H1 (cell line): ENCODE results near the gene NKTR.

Experiments used
- BRCA1 ChIP-seq: IDR thresholded peaks from 2 replicates; pipeline ENCODE4 v1.6.1; 2012; ENCODE audit warnings: low read depth, low read length, improper control_type of control experiment
- CHD2 ChIP-seq: IDR thresholded peaks from 2 replicates; pipeline ENCODE4 v1.6.1; 2012; ENCODE audit warnings: low read length, improper control_type of control experiment
- EP300 ChIP-seq, 2 experiments: IDR thresholded peaks; 1 replicate in 1 of 2; 2 replicates in 1 of 2; pipeline ENCODE4 v1.6.1; 2011 to 2012; ENCODE audit warnings: low read depth in 2 of 2, low read length in 2 of 2, mild to moderate bottlenecking in 2 of 2, borderline replicate concordance in 1 of 2, inconsistent platforms in 1 of 2, moderate library complexity in 1 of 2
- POLR2A ChIP-seq, 2 experiments: IDR thresholded peaks; 1 replicate in 1 of 2; 2 replicates in 1 of 2; pipeline ENCODE4 v1.6.1; 2011; ENCODE audit warnings: low read depth in 2 of 2, low read length in 2 of 2, mild to moderate bottlenecking in 2 of 2; ENCODE audit errors: control extremely low read depth in 1 of 2
- POLR2AphosphoS5 ChIP-seq: IDR thresholded peaks from 2 replicates; pipeline ENCODE4 v1.6.1; 2011; ENCODE audit warnings: low read depth, low read length
- RAD21 ChIP-seq, 2 experiments: IDR thresholded peaks in 1 of 2; conservative IDR thresholded peaks in 1 of 2; 2 replicates each; pipeline ENCODE4 v1.6.1; 2011; ENCODE audit warnings: low read depth in 2 of 2, low read length in 2 of 2, improper control_type of control experiment in 1 of 2, inconsistent platforms in 1 of 2, mild to moderate bottlenecking in 1 of 2, moderate library complexity in 1 of 2
- TBP ChIP-seq: IDR thresholded peaks from 2 replicates; pipeline ENCODE4 v1.6.1; 2011; ENCODE audit warnings: low read depth, low read length, improper control_type of control experiment
- TCF12 ChIP-seq: IDR thresholded peaks from 2 replicates; pipeline ENCODE4 v1.6.1; 2011; ENCODE audit warnings: low read depth, mild to moderate bottlenecking, low read length
- TEAD4 ChIP-seq: IDR thresholded peaks from 2 replicates; pipeline ENCODE4 v1.6.1; 2012; ENCODE audit warnings: low read depth, low read length, inconsistent platforms, mixed read lengths
- YY1 ChIP-seq: IDR thresholded peaks from 2 replicates; pipeline ENCODE4 v1.6.1; 2011; ENCODE audit warnings: low read depth, mild to moderate bottlenecking, low read length
- TF ChIP-seq, protein P1 (sequence below), 3 experiments: IDR thresholded peaks; 1 replicate in 2 of 3; 2 replicates in 1 of 3; pipeline versions ENCODE4 v1.5.1 to v1.6.1; 2011; ENCODE audit warnings: low read length in 3 of 3, mild to moderate bottlenecking in 3 of 3, inconsistent platforms in 2 of 3, low read depth in 1 of 3, moderate library complexity in 1 of 3; ENCODE audit not compliant: insufficient read depth in 1 of 3; ENCODE audit errors: control extremely low read depth in 1 of 3
- TF ChIP-seq, protein P2 (sequence below): IDR thresholded peaks from 2 replicates; pipeline ENCODE4 v1.6.1; 2011; ENCODE audit warnings: low read length, improper control_type of control experiment
- TF ChIP-seq, protein P3 (sequence below): IDR thresholded peaks from 2 replicates; pipeline ENCODE4 v1.6.1; 2012; ENCODE audit warnings: inconsistent platforms
- TF ChIP-seq, protein P4 (sequence below): IDR thresholded peaks from 2 replicates; pipeline ENCODE4 v1.6.1; 2011; ENCODE audit warnings: low read depth, mild to moderate bottlenecking, low read length; ENCODE audit not compliant: insufficient read depth

DNA sequence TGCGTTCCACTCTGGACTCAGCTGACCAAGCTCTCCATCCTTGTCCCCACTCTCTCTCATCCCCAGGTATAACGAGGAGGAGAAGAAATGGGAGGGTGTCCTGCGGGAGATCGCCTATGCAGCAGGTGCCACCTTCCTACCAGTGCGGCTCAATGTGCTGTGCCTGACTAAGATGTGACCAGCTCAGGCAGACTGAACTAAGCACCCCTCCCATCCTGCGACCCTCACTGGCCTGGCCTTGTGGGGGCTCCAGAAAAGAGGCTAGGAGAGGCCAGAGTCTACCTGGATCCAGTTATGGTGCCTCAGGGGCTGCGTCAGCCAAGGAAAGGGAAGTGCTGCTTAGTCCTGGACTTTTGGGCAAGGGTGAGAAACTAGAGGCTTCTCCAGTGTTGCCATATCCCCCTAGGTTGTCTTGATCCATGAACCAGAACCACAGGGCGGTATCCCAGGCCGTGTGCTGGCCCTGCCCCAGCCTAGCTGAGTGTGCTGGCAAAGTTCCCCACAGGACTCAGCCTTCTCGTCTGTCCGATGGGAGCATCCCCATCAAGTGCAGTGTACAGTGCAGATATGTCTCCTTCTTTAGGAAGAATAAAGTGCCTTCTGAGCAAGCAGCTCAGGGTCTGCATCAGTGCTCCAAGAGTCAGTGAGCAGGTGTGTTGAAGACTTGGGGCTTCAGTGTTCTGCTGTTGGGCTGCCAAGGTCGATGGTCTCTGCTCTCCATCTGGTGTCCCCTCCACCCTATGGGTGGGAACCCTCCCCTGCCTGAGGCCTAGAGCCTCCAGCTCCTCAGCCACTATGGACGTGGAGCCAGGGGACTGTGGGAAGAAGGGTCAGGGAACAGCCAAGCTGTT is 91.6 kb downstream of the NKTR start:
- TF ChIP-seq, protein P1, sequence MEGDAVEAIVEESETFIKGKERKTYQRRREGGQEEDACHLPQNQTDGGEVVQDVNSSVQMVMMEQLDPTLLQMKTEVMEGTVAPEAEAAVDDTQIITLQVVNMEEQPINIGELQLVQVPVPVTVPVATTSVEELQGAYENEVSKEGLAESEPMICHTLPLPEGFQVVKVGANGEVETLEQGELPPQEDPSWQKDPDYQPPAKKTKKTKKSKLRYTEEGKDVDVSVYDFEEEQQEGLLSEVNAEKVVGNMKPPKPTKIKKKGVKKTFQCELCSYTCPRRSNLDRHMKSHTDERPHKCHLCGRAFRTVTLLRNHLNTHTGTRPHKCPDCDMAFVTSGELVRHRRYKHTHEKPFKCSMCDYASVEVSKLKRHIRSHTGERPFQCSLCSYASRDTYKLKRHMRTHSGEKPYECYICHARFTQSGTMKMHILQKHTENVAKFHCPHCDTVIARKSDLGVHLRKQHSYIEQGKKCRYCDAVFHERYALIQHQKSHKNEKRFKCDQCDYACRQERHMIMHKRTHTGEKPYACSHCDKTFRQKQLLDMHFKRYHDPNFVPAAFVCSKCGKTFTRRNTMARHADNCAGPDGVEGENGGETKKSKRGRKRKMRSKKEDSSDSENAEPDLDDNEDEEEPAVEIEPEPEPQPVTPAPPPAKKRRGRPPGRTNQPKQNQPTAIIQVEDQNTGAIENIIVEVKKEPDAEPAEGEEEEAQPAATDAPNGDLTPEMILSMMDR (IDR thresholded peaks at IDR 0.05; ENCODE audit: control extremely low read depth in 1 of 3, insufficient read depth in 1 of 3, low read depth in 1 of 3, low read length in 3 of 3), result no peak
- TF ChIP-seq YY1, result no peak
- TF ChIP-seq POLR2A (IDR thresholded peaks at IDR 0.05; ENCODE audit: control extremely low read depth in 1 of 2, low read depth in 2 of 2, low read length in 2 of 2), result no peak
- no peak for TF ChIP-seq RAD21 (IDR thresholded peaks at IDR 0.05 in 1 of 2, conservative IDR thresholded peaks at IDR 0.05 in 1 of 2; ENCODE audit: low read depth in 2 of 2, low read length in 2 of 2)
- TF ChIP-seq TBP, result no peak
- no peak for TF ChIP-seq TCF12
- no peak for TF ChIP-seq POLR2AphosphoS5
- TF ChIP-seq, protein P2, sequence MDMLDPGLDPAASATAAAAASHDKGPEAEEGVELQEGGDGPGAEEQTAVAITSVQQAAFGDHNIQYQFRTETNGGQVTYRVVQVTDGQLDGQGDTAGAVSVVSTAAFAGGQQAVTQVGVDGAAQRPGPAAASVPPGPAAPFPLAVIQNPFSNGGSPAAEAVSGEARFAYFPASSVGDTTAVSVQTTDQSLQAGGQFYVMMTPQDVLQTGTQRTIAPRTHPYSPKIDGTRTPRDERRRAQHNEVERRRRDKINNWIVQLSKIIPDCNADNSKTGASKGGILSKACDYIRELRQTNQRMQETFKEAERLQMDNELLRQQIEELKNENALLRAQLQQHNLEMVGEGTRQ, result no peak
- TF ChIP-seq, protein P3, sequence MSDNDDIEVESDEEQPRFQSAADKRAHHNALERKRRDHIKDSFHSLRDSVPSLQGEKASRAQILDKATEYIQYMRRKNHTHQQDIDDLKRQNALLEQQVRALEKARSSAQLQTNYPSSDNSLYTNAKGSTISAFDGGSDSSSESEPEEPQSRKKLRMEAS, result no peak
- TF ChIP-seq TEAD4, result no peak
- TF ChIP-seq, protein P4, sequence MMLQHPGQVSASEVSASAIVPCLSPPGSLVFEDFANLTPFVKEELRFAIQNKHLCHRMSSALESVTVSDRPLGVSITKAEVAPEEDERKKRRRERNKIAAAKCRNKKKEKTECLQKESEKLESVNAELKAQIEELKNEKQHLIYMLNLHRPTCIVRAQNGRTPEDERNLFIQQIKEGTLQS, result no peak
- no peak for TF ChIP-seq CHD2
- TF ChIP-seq BRCA1, result no peak
- TF ChIP-seq EP300 (IDR thresholded peaks at IDR 0.05; ENCODE audit: borderline replicate concordance in 1 of 2, low read depth in 2 of 2, low read length in 2 of 2), result no peak
